Neuronal stem cell (in vitro differentiated cells): ENCODE measurements around the gene PRSS2.
"Not testable (repeated sequence)": the region's sequence is repeated elsewhere in the genome, so short reads cannot be mapped to it uniquely, and the experiment has no call there.

Experiments used
- DNase-seq: peaks from one replicate; pipeline ENCODE4 v3.0.0-alpha.2; 2013; ENCODE audit warnings: low spot score
- H2AFZ ChIP-seq: one replicate; pipeline ENCODE4 v1.6.1; 2013; ENCODE audit warnings: mild to moderate bottlenecking, low read length, inconsistent platforms
- H2AK5ac ChIP-seq: 2 replicates; pipeline ENCODE4 v1.6.1; 2013; ENCODE audit warnings: low read depth, mild to moderate bottlenecking, inconsistent platforms, low read length, moderate library complexity, mixed read lengths
- H2BK120ac ChIP-seq: 2 replicates; pipeline ENCODE4 v1.6.1; 2013; ENCODE audit warnings: low read depth, mild to moderate bottlenecking, inconsistent platforms, low read length, moderate library complexity, mixed read lengths
- H2BK12ac ChIP-seq: one replicate; pipeline ENCODE4 v1.6.1; 2013; ENCODE audit warnings: low read length, inconsistent platforms
- H2BK15ac ChIP-seq: 2 replicates; pipeline ENCODE4 v1.6.1; 2013; ENCODE audit warnings: mild to moderate bottlenecking, low read length, inconsistent platforms, mixed read lengths
- H2BK5ac ChIP-seq: one replicate; pipeline ENCODE4 v1.6.1; 2013; ENCODE audit warnings: inconsistent platforms, mild to moderate bottlenecking, low read length, moderate library complexity
- H3K14ac ChIP-seq: one replicate; pipeline ENCODE4 v1.6.1; 2013; ENCODE audit warnings: low read length, inconsistent platforms
- H3K18ac ChIP-seq: 2 replicates; pipeline ENCODE4 v1.6.1; 2013; ENCODE audit warnings: low read length, inconsistent platforms
- H3K23ac ChIP-seq: 2 replicates; pipeline ENCODE4 v1.6.1; 2013; ENCODE audit warnings: low read depth, mild to moderate bottlenecking, mixed read lengths, low read length, inconsistent platforms; ENCODE audit not compliant: poor library complexity
- H3K27ac ChIP-seq: replicated peaks from 3 replicates; pipeline ENCODE4 v1.5.1; 2013; ENCODE audit warnings: low read length, inconsistent platforms
- H3K27me3 ChIP-seq, 3 experiments: 2 replicates each; pipeline ENCODE4 v1.6.1; 2013; ENCODE audit warnings: low read length in 3 of 3, mild to moderate bottlenecking in 2 of 3, inconsistent platforms in 1 of 3, low read depth in 1 of 3, mixed read lengths in 1 of 3, moderate library complexity in 1 of 3; ENCODE audit not compliant: control insufficient read depth in 3 of 3, insufficient read depth in 3 of 3
- H3K36me3 ChIP-seq, 2 donors: replicated peaks in 1 of 2; 2 replicates each; pipeline ENCODE4 v1.6.1; 2013; ENCODE audit warnings: low read length in 2 of 2; ENCODE audit not compliant: control insufficient read depth in 2 of 2, insufficient read depth in 2 of 2
- H3K4ac ChIP-seq: 2 replicates; pipeline ENCODE4 v1.6.1; 2013; ENCODE audit warnings: inconsistent platforms, mild to moderate bottlenecking, low read length, moderate library complexity
- H3K4me1 ChIP-seq, 2 donors: 1 replicate in 1 of 2; 2 replicates in 1 of 2; pipeline ENCODE4 v1.6.1; 2013; ENCODE audit warnings: low read length in 2 of 2, low read depth in 1 of 2; ENCODE audit not compliant: control insufficient read depth in 2 of 2, insufficient read depth in 1 of 2
- H3K4me2 ChIP-seq: one replicate; pipeline ENCODE4 v1.6.1; 2013; ENCODE audit warnings: mild to moderate bottlenecking, low read length, inconsistent platforms; ENCODE audit not compliant: insufficient read depth, poor library complexity, severe bottlenecking
- H3K4me3 ChIP-seq, 2 donors: 2 replicates each; pipeline ENCODE4 v1.5.1; 2013; ENCODE audit warnings: low read length in 2 of 2, mild to moderate bottlenecking in 2 of 2, inconsistent platforms in 1 of 2, moderate library complexity in 1 of 2
- H3K79me1 ChIP-seq: one replicate; pipeline ENCODE4 v1.6.1; 2013; ENCODE audit warnings: low read depth, mild to moderate bottlenecking, inconsistent platforms, low read length, moderate library complexity
- H3K9ac ChIP-seq: one replicate; pipeline ENCODE4 v1.6.1; 2013; ENCODE audit warnings: mild to moderate bottlenecking, low read depth, low read length, inconsistent platforms; ENCODE audit not compliant: poor library complexity
- H3K9me3 ChIP-seq, 2 donors: replicated peaks in 1 of 2; 2 replicates each; pipeline versions ENCODE3 to v1.6.1; 2013; ENCODE audit warnings: low read length in 2 of 2, mild to moderate bottlenecking in 2 of 2, inconsistent platforms in 1 of 2, low read depth in 1 of 2, mixed read lengths in 1 of 2, moderate library complexity in 1 of 2; ENCODE audit not compliant: control insufficient read depth in 2 of 2, insufficient read depth in 1 of 2
- H4K8ac ChIP-seq: one replicate; pipeline ENCODE4 v1.6.1; 2013; ENCODE audit warnings: low read depth, mild to moderate bottlenecking, inconsistent platforms, low read length, moderate library complexity
- H4K91ac ChIP-seq: one replicate; pipeline ENCODE4 v1.6.1; 2013; ENCODE audit warnings: low read length, low read depth, mild to moderate bottlenecking, inconsistent platforms; ENCODE audit not compliant: poor library complexity
- WGBS, 2 donors: extraction: QIAGEN DNeasy Blood & Tissue Kit; methylation state at CpG; one replicate each; pipeline ENCODE4 v1.1.7; 2013; ENCODE audit warnings: missing lambda C conversion rate in 2 of 2, mixed read lengths in 1 of 2; ENCODE audit not compliant: insufficient read length in 2 of 2, insufficient replicate concordance in 1 of 2; ENCODE audit errors: extremely low coverage in 2 of 2; 5-methylcytosine and 5-hydroxymethylcytosine counted together

PRSS2 gene

DNA sequence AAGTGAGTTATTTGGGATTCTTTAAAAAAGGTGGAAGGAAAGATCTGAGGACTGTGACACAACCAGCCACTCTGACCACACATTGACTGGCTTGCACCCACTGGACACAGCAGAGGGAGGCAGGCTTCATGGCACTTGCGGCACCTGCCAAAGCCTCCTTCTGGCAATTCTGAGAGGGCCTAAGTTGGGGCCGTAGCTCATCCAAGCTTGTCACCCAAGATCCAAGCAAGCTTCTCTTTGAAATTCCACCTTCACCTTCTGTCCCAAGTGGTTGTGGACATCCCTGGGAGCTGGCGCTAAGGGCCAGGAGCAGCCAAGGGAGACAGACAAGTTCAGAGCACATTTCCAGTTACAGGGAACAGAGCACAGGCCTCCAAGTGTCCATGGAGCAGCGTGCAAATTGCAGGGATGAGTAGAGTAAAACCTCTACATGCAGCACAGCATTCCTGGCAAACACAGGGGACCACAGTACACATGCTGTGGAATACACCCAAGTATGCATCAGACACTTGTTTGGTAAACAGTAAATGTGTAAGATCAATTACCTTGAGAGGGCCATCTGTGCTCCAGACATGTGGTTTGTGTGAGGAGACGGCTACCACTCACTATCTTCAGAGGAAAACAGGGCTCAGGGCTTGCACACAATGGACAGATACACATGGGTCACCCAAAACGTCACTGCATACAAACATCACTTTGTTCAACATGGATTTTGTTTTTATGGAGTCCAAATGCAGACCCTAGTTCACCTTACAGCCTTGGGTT lies 4.8 kb downstream of the PRSS2 start:
- not testable (repeated sequence) for H3K27ac ChIP-seq, H2AFZ ChIP-seq, H3K14ac ChIP-seq, H3K36me3 ChIP-seq, H3K4me3 ChIP-seq, H3K4me2 ChIP-seq, H3K27me3 ChIP-seq, H3K23ac ChIP-seq, H4K91ac ChIP-seq, H3K4ac ChIP-seq, H4K8ac ChIP-seq, H3K4me1 ChIP-seq, H2BK120ac ChIP-seq, H3K9ac ChIP-seq, H2BK15ac ChIP-seq, H2BK5ac ChIP-seq, H2AK5ac ChIP-seq, DNase-seq, H2BK12ac ChIP-seq, H3K18ac ChIP-seq, H3K79me1 ChIP-seq, H3K9me3 ChIP-seq
- no CpG with 5 or more reads among the region's 6 CpGs for WGBS, 2 donors

DNA sequence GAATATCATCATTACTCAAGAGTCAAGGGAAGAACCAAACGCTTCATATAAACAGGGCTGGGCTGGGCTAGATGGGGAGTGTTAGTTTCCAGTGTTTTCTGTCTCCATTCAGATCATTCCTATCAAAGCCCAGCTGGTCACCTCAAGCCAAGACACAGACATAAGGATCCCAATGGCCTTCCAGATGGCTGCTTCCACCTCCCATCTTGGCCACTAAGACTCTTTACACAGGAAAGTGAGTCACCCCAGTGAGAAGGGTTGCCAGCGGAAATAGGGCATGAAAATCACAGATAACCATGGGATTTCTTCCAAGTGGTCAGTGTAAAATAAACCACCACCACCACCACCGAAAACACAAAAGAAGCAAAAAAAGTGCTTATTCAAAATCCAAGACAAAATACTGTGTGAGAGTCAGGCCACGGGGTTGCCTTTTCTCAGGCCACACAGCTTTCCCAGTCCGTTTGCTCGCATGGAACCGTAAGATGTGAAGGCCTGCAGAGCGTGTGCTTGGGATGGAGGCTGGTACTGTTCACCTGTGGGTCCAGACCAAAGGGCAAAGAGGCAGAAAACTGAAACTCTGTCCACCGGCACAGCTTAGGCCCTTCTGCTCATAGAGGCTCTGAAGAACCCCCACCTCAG lies 5.6 kb downstream of the PRSS2 start:
- Histone ChIP-seq H3K27ac (no peak overlapping the region), H3K9ac (no peak overlapping the region), H2BK120ac (no peak overlapping the region), H4K91ac (no peak overlapping the region), H3K23ac (no peak overlapping the region), H3K4me3 (no peak overlapping the region), H2BK5ac (no peak overlapping the region), H3K4ac (no peak overlapping the region), H3K79me1 (no peaks in the 10 kb centered on the region), H3K9me3 (no peaks in the 10 kb centered on the region), H2AK5ac (no peak overlapping the region), H3K27me3 (no peaks in the 10 kb centered on the region), H3K4me2 (no peak overlapping the region), H2BK15ac (no peak overlapping the region), H4K8ac (no peak overlapping the region), H3K4me1 (no peaks in the 10 kb centered on the region), H3K36me3 (no peaks in the 10 kb centered on the region), H2BK12ac (no peak overlapping the region), H3K18ac (no peak overlapping the region), H3K14ac (no peak overlapping the region), H2AFZ (no peak overlapping the region)
- no peak for DNase-seq
- no CpG with 5 or more reads among the region's 9 CpGs for WGBS, 2 donors

DNA sequence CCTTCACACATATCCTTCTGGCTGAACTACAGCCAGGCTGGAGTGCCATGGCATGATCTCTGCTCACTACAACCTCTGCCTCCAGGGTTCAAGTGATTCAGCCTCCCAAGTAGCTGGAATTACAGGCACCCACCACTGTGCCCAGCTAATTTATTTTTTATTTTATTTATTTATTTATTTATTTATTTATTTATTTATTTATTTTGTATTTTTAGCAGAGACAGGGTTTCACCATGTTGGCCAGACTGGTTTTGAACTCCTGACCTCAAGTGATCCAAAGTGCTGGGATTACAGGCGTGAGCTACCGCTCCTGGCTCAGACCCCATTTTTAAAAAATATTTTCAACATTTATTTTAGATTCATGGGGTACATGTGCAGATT lies 6.1 kb downstream of the PRSS2 start:
- not testable (repeated sequence) for H3K4me1 ChIP-seq, DNase-seq
- no CpG with 5 or more reads among the region's 2 CpGs for WGBS, 2 donors

DNA sequence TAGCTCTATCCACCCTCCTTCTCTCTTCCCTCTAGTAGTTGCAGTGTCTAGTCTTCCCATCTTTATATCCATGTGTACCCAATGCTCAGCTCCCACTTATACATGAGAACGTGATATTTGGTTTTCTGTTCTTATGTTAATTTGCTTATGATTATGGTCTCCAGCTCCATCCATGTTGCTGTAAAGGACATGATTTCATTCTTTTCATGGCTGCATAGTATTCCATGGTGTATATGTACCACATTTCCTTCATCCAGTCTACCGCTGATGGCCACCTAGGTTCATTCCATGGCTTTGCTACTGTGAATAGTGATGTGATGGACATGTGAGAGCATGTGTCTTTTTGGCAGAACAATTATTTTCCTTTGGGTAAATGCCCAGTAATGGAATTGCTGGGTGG lies 6.5 kb downstream of the PRSS2 start:
- Histone ChIP-seq H4K91ac (no peak overlapping the region), H2AFZ (no peak overlapping the region), H3K9me3 (no peaks in the 10 kb centered on the region), H4K8ac (no peak overlapping the region), H3K4me1 (no peaks in the 10 kb centered on the region), H2BK15ac (no peak overlapping the region), H2AK5ac (no peak overlapping the region), H2BK12ac (no peak overlapping the region), H3K23ac (no peak overlapping the region), H3K4ac (no peak overlapping the region), H3K4me2 (no peak overlapping the region), H3K9ac (no peak overlapping the region), H3K27me3 (no peaks in the 10 kb centered on the region), H3K18ac (no peak overlapping the region), H3K79me1 (no peaks in the 10 kb centered on the region), H2BK120ac (no peak overlapping the region), H3K27ac (no peak overlapping the region), H3K36me3 (no peaks in the 10 kb centered on the region), H3K4me3 (no peak overlapping the region), H2BK5ac (no peak overlapping the region), H3K14ac (no peak overlapping the region)
- no peak for DNase-seq
- WGBS, 2 donors = no CpG with 5 or more reads among the region's 2 CpGs

More for the DNA sequence above, 6.1 kb downstream of the PRSS2 start:
- H3K4me3 ChIP-seq, H3K9me3 ChIP-seq, H3K27me3 ChIP-seq, H2BK120ac ChIP-seq, H2BK15ac ChIP-seq, H3K27ac ChIP-seq, H2BK5ac ChIP-seq, H4K91ac ChIP-seq, H2AK5ac ChIP-seq, H3K79me1 ChIP-seq, H3K23ac ChIP-seq, H3K14ac ChIP-seq, H2AFZ ChIP-seq, H2BK12ac ChIP-seq, H4K8ac ChIP-seq, H3K36me3 ChIP-seq, H3K4me2 ChIP-seq, H3K9ac ChIP-seq, H3K18ac ChIP-seq, H3K4ac ChIP-seq: not testable (repeated sequence)
